Stimulated activated CD4-positive, alpha-beta T cell treated with anti-CD3 and anti-CD28 coated beads, Interleukin-12 subunit alpha, Interleukin-12 subunit beta, amount 100 ng/mL, for 4 hours (primary cell): ENCODE results near the gene PLD4.

Experiments used
- DNase-seq: peaks from one replicate; pipeline ENCODE4 v3.0.0-alpha.2; 2020

Gene PLD4

DNA sequence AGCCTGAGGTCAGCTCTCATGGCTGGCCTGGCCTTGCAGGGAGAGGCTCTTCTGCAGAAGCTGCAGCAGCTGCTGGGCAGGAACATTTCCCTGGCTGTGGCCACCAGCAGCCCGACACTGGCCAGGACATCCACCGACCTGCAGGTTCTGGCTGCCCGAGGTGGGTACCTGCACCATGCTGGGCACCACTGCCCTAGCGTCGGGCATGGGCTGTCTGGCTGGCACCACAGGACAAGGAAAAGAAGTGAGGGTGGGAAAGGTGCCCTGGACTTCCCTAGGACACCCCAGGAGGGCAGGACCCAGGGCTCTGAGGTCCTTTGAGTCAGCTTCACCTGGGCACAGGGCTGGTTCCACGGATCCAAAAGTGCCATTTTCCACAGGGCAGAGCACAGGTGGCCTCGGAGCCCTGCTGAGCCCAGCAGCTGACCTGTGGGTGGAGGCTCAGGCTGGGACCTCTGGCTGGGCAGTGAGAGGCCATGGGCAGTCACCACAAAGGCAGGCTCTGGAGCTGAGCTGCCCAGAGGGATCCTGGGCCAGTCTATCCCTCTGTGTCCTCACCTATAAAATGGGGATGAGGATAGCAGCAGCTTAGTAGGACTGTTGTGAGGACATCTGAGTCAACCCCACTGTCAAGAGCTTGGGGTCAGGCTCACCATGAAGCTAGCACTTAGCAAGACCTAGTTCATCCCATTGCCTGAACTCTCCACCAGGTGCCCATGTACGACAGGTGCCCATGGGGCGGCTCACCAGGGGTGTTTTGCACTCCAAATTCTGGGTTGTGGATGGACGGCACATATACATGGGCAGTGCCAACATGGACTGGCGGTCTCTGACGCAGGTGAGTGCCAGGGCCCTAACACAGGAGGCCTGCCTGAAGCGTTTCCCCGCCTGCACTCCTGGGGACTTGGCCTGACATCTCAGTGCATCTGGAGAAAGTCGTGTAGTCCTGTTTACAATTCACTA is 4.9 kb downstream of the PLD4 start:
- no peak for DNase-seq

GRCh38 chr14:104930526-104931303 is 6.0 kb downstream of the PLD4 start:
- DNase-seq = no peak

DNA sequence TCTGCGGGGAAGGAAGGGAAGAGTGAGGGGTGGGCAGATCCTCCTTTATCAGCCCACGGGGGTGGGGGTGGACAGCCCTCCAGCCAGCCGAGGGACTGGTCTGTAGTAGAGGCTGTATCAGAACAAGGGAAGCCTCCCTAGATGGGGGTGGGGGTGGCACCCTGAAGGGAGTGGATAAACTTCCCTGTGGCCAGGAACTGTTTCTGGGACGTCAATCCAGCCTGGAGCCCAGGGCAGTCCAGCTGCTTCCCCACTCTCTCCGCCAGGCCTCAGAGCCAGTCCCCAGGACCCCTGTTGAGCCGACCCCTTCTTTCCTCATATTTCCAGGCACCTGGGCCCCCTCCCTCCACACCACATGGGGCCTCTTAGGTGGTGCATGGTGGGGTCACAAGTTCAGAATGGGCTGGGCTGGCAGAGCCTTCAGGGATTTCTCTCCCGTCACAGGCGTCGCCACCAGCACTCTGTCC is 6.7 kb downstream of the PLD4 start:
- no peak for DNase-seq

DNA sequence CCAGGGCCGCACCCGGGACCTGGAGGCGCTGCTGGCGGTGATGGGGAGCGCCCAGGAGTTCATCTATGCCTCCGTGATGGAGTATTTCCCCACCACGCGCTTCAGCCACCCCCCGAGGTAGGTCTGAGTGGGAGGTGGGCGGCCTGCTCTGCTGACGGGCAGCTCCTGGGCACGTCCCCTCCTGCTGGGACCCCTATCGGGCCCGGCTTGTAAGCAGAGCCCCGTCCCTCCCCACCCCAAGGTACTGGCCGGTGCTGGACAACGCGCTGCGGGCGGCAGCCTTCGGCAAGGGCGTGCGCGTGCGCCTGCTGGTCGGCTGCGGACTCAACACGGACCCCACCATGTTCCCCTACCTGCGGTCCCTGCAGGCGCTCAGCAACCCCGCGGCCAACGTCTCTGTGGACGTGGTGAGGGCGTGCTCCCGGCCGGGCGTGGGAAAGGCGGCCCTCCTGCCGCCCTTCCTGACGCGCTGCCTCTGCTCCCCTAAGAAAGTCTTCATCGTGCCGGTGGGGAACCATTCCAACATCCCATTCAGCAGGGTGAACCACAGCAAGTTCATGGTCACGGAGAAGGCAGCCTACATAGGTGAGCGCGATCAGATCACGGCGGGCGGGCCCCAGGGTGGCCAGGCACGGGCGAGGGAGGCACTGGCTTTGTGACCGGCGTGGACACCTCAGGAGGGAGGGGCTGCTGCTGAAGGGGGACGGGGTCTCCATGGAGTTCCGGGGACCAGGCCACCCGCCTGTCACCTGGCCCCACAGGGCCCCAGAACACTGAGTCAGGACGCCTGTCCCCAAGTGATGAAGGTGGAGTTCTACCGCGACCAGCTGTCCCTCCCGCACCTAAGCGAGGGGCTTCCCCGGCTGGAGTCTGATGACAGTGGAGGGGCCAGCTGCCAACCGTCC is 7.3 kb downstream of the PLD4 start:
- DNase-seq = no peak

- peak; percentile 91 for DNase-seq
Measured at GRCh38 chr14:104932676-104933631, 8.3 kb downstream of the PLD4 start.

DNA sequence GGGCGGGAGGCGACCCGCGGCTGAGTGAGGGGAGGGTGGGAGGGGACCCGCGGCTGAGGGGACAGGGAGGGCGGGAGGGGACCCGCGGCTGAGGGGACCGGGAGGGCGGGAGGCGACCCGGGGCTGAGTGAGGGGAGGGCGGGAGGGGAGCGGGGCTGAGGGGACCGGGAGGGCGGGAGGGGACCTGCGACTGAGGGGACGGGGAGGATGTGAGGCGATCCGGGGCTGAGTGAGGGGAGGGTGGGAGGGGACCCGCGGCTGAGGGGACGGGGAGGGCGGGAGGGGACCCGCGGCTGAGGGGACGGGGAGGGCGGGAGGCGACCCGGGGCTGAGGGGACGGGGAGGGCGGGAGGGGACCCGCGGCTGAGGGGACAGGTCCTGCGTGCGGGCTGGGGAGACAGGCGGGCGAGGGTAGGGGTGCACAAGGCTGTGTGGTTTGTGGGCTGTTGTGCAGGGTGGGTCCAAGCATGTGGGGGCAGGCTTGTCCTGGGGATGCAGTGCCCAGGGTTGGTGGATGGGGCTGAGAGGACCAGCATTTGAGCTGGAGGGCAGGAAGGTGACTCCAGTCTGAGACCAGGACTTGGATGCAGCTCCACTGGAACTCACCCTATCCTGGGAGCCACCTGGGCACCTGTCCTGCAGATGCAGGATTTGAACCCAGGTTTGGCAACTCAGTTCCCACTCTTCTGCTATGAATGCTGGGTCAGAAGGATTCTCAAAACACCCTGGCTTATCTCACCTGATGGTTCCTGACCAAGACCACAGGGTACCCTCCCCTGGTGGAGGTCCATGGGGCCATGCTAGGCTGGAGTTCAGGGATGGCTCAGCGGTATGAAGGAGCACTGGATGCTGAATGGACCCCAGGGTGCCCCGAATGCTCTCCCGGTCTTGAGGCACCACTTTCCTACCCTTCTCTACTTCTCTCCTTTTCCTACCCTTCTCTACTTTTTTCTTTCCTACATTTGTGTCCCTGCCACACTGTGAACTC is 9.4 kb downstream of the PLD4 start:
- no peak for DNase-seq

- no peak for DNase-seq
Measured at GRCh38 chr14:104935026-104935650, 10.5 kb downstream of the PLD4 start.

GRCh38 chr14:104935955-104936354 is 11.3 kb downstream of the PLD4 start:
- DNase-seq = no peak

- DNase-seq = no peak
Measured at GRCh38 chr14:104936361-104937155, 11.9 kb downstream of the PLD4 start.

DNA sequence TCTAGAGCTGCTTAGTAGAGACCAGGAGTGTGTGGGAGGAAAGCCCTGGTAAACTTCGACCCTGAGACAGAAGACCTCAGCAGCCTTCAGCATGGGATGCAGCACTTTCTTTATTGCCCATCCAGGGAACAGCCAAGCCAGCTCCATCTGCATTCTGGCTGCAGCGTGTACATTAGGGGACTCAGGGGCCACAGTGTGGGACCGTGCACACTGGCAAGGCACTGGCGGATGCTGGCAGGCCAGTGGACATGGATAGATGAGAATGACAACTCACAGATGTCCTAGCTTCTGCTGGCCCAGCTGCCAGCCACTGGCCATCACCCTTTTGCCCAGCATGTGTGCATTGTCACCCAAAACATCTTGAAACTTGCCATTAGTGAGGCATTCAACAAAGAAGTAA is 12.5 kb downstream of the PLD4 start:
- no peak for DNase-seq

DNA sequence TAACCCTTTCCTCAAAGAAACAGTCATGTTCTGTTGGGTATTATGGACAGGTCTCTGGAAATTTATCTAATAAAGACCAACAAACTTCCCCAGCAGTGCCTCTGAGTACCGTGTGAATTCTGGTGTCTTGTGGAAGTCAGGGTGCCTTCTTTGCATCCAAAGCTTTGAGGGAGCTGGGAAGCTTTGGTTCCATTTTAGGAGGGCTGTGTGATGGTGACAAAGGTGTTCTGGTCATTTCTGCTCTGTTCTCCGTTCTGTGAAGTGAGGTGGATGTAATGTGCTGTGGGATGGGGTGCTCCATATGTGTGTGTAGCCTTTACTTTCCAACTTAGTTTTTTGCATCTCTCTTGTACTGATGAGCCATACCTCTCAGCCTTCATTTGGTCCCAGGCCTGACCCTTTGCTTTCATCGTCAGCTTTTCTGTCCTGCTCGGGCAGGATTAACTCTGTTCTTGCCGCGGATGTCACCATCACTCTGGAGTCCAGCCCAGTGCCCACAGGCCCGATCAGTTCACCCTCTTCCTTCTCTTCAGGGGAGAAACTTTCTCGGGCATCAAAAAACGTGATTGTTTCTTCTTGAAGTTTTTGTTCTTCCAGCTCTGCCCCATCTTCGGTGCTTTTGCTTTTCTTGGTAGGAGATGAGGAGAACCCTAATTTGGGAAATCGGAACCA is 13.2 kb downstream of the PLD4 start:
- DNase-seq = no peak

- DNase-seq = no peak
Measured at GRCh38 chr14:104938436-104938835, 13.8 kb downstream of the PLD4 start.

GRCh38 chr14:104938960-104939359 is 14.3 kb downstream of the PLD4 start:
- no peak for DNase-seq

GRCh38 chr14:104939666-104940410 is 15.2 kb downstream of the PLD4 start:
- DNase-seq = no peak

- no peak for DNase-seq
Measured at GRCh38 chr14:104940526-104941150, 16.0 kb downstream of the PLD4 start.

DNA sequence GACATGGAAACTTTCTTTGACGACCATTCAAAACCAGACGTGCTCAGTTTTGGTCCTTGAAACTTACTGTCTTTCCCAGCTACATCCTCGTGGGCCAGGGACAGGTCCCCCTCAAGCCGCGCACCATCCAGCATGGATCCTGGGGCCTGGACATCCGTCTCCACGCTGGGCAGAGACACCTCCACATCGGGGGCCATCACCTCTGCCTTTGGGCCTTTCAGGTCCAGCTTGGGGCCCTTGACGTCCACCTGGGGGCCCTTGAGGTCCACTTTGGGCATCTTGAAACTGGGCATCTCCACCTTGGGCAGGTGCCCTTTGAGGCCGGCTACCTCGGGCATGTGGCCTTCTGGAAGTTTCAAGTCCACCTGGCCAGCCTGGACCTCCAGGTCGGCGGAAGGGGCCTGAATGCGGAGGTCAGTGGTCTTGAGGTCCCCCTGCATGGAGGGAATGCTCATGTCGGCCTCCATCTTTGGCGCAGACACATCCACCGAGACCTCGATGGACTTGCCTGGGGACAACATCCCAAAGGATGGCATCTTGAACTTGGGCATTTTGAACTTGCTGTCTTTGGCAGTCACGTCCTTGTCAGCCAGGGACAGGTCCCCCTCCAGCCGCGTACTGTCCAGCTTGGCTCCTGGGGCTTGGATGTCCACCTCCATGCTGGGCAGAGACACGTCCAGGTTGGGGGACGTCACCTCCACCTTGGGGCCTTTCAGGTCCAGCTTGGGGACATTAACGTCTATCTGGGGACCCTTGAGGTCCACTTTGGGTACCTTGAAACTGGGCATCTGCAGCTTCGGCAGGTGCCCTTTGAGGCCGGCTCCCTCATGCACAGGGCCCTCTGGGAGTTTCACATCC is 17.1 kb downstream of the PLD4 start:
- DNase-seq = no peak
